GM12891 (cell line): ENCODE results near the gene EFL1.

Source experiments
- POLR2A ChIP-seq: IDR thresholded peaks from 2 replicates; pipeline ENCODE4 v1.6.1; 2011; ENCODE audit warnings: low read depth, low read length, control low read depth
- POLR2AphosphoS5 ChIP-seq: IDR thresholded peaks from 2 replicates; pipeline ENCODE4 v1.6.1; 2011; ENCODE audit warnings: low read depth, low read length, control low read depth

- TF ChIP-seq POLR2AphosphoS5 (no peak), POLR2A (no peak)
These were observed 134.0 kb downstream of the EFL1 start for GRCh38 chr15:82128401-82129148.
